ENCODE results near the gene STXBP6.

STXBP6 gene

GRCh38 chr14:24960816-24961215, 89.1 kb downstream of the STXBP6 start:
- no peak for TF ChIP-seq CTCF (IDR thresholded peaks at IDR 0.05)
- Histone ChIP-seq H3K4me1 (ENCODE audit: control insufficient read depth in 1 of 2, insufficient read depth in 1 of 2, low read depth in 1 of 2, low read length in 1 of 2) (no peaks in the 10 kb centered on the region), H3K36me3 (no peaks in the 10 kb centered on the region), H3K9me3 (no peaks in the 10 kb centered on the region), H3K27me3 (no peaks in the 10 kb centered on the region), H3K27ac (no peak overlapping the region), H3K4me3 (ENCODE audit: low read depth in 1 of 2, low read length in 1 of 2) (no peak overlapping the region)

GRCh38 chr14:24959791-24960331, 90.1 kb downstream of the STXBP6 start:
- no peaks in the 10 kb centered on the region for H3K36me3 ChIP-seq
- no peak overlapping the region for H3K27ac ChIP-seq
- H3K4me1 ChIP-seq (ENCODE audit: control insufficient read depth in 1 of 2, insufficient read depth in 1 of 2, low read depth in 1 of 2, low read length in 1 of 2) = no peaks in the 10 kb centered on the region
- no peak for TF ChIP-seq CTCF (IDR thresholded peaks at IDR 0.05)
- no peak overlapping the region for H3K4me3 ChIP-seq (ENCODE audit: low read depth in 1 of 2, low read length in 1 of 2)
- H3K27me3 ChIP-seq = no peaks in the 10 kb centered on the region
- no peaks in the 10 kb centered on the region for H3K9me3 ChIP-seq

DNA sequence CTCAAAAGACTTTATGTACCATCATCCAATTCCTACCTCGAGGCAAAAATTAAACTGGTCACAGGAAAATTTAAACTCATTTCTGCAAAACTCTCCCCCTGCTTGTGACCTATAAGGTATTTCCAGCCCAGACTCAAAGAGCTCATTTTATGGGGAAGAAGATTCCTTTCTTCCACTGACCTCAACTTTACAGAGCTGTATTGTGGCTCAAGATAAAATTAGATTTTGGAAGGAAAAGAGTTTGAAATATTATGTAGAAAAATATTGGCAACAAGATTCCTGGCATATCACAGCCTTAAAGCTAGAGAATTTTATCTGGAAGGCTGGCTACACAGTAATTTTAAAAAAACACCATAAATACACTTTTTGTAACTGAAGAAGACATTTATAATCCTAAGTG, 91.7 kb downstream of the STXBP6 start:
- Histone ChIP-seq H3K36me3 (no peaks in the 10 kb centered on the region), H3K27me3 (no peaks in the 10 kb centered on the region), H3K4me1 (ENCODE audit: control insufficient read depth in 1 of 2, insufficient read depth in 1 of 2, low read depth in 1 of 2, low read length in 1 of 2) (no peaks in the 10 kb centered on the region), H3K9me3 (no peaks in the 10 kb centered on the region), H3K4me3 (ENCODE audit: low read depth in 1 of 2, low read length in 1 of 2) (no peak overlapping the region), H3K27ac (no peak overlapping the region)
- no peak for TF ChIP-seq CTCF (IDR thresholded peaks at IDR 0.05)

GRCh38 chr14:24957814-24958213, 92.1 kb downstream of the STXBP6 start:
- no peaks in the 10 kb centered on the region for H3K4me1 ChIP-seq (ENCODE audit: control insufficient read depth in 1 of 2, insufficient read depth in 1 of 2, low read depth in 1 of 2, low read length in 1 of 2)
- TF ChIP-seq CTCF (IDR thresholded peaks at IDR 0.05) = no peak
- H3K27ac ChIP-seq = no peak overlapping the region
- H3K4me3 ChIP-seq (ENCODE audit: low read depth in 1 of 2, low read length in 1 of 2) = no peak overlapping the region
- no peaks in the 10 kb centered on the region for H3K36me3 ChIP-seq
- H3K27me3 ChIP-seq = no peaks in the 10 kb centered on the region
- no peaks in the 10 kb centered on the region for H3K9me3 ChIP-seq

DNA sequence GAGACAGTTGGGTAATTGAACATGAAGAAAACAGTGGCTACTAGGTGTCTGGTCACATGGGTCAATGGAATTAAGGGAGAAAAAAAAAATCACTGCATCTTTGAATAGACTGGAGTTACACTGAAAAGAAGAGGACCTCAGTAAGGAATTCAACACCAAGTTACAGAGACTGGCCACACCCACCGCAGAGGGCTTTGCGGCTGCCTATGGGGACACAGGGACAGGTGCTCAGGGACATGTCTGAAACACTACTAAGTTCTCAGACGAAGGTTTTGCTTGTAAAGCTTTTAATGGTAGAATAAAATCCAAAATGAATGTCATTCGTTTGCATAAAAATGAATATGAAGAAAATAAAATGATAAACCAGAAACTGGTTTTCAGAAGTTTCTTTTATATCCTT, 93.8 kb downstream of the STXBP6 start:
- TF ChIP-seq CTCF (IDR thresholded peaks at IDR 0.05) = no peak

GRCh38 chr14:24954700-24955037, 95.3 kb downstream of the STXBP6 start:
- H3K9me3 ChIP-seq = no peaks in the 10 kb centered on the region
- no peaks in the 10 kb centered on the region for H3K27me3 ChIP-seq
- H3K27ac ChIP-seq = no peak overlapping the region
- no peaks in the 10 kb centered on the region for H3K36me3 ChIP-seq
- no peak overlapping the region for H3K4me3 ChIP-seq (ENCODE audit: low read depth in 1 of 2, low read length in 1 of 2)
- no peak for TF ChIP-seq CTCF (IDR thresholded peaks at IDR 0.05)
- H3K4me1 ChIP-seq (ENCODE audit: control insufficient read depth in 1 of 2, insufficient read depth in 1 of 2, low read depth in 1 of 2, low read length in 1 of 2) = no peaks in the 10 kb centered on the region

More for the DNA sequence above, 93.8 kb downstream of the STXBP6 start:
- no peaks in the 10 kb centered on the region for H3K36me3 ChIP-seq
- H3K27me3 ChIP-seq = no peaks in the 10 kb centered on the region
- no peak overlapping the region for H3K4me3 ChIP-seq (ENCODE audit: low read depth in 1 of 2, low read length in 1 of 2)
- no peaks in the 10 kb centered on the region for H3K4me1 ChIP-seq (ENCODE audit: control insufficient read depth in 1 of 2, insufficient read depth in 1 of 2, low read depth in 1 of 2, low read length in 1 of 2)
- no peak overlapping the region for H3K27ac ChIP-seq
- no peaks in the 10 kb centered on the region for H3K9me3 ChIP-seq

Measured in neutrophil (primary cell).